Spleen (tissue), 7 donors: ENCODE results near the gene OGG1.

Experiments used
- POLR2AphosphoS5 ChIP-seq, 3 donors: sonication (generic); formaldehyde crosslinking; IDR thresholded peaks; one replicate each; pipeline ENCODE4 v1.5.1; 2017; ENCODE audit warnings: antibody characterized with exemption in 3 of 3
- TF ChIP-seq, protein P1 (sequence below), 11 experiments: fragments of 200-600 bp in 7 of 11; fragments of 450-650 bp in 4 of 11; sonication (generic) in 4 of 11; IDR thresholded peaks in 8 of 11; conservative IDR thresholded peaks in 3 of 11; 1 replicate in 7 of 11; 2 replicates in 4 of 11; pipeline versions ENCODE4 v1.4.0 to v1.8.0; 2016 to 2021; ENCODE audit warnings: antibody characterized with exemption in 11 of 11, inconsistent platforms in 4 of 11, mild to moderate bottlenecking in 1 of 11
- donor health status: DM: no; HTN: no; CAD: no; lungs with moderate emphysema.
- donor health status: DM: no; HTN: no; CAD: no.
- donor health status: DM: no; HTN: no; CAD: no.

DNA sequence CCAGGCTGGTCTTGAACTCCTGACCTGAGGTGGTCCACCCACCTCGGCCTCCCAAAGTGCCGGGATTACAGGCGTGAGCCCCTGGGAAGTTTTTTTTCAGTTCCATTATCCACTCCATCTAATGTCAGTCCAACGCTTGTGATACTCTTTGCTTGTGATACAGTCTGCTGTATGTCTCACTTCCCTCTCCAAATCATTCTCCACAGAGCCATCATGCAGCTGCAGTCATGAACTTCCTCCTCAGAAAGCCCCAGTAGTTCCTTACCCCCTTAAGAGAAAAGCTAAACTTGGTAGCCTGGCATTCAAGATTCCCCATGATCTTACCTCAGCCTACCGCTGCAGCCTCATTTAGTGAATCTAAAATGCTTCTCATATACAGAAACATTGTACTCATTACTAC lies 45.5 kb downstream of the OGG1 start:
- TF ChIP-seq, protein P1, sequence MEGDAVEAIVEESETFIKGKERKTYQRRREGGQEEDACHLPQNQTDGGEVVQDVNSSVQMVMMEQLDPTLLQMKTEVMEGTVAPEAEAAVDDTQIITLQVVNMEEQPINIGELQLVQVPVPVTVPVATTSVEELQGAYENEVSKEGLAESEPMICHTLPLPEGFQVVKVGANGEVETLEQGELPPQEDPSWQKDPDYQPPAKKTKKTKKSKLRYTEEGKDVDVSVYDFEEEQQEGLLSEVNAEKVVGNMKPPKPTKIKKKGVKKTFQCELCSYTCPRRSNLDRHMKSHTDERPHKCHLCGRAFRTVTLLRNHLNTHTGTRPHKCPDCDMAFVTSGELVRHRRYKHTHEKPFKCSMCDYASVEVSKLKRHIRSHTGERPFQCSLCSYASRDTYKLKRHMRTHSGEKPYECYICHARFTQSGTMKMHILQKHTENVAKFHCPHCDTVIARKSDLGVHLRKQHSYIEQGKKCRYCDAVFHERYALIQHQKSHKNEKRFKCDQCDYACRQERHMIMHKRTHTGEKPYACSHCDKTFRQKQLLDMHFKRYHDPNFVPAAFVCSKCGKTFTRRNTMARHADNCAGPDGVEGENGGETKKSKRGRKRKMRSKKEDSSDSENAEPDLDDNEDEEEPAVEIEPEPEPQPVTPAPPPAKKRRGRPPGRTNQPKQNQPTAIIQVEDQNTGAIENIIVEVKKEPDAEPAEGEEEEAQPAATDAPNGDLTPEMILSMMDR (IDR thresholded peaks at IDR 0.05 in 8 of 11, conservative IDR thresholded peaks at IDR 0.05 in 3 of 11), result no peak
- TF ChIP-seq POLR2AphosphoS5 (IDR thresholded peaks at IDR 0.05), result peak in 1 of 3 donors; percentile 40
